Adrenal gland (tissue), 12 donors: ENCODE measurements around the gene ETNK2. TPM values are rescaled to one million over a fixed set of nuclear protein-coding genes. Genes with fewer than 3 reads are reported as not detected.

Experiments
- DNase-seq, 7 donors: peaks; one replicate each; pipeline ENCODE4 v3.0.0-alpha.2; 2019 to 2020
- H3K27ac ChIP-seq, 5 donors: fragments of 200-600 bp; sonication (generic) in 4 of 5; 1 replicate in 3 of 5; 2 replicates in 2 of 5; pipeline versions ENCODE4 v1.5.1 to v1.8.0; 2016 to 2020; ENCODE audit warnings: mild to moderate bottlenecking in 1 of 5
- H3K27me3 ChIP-seq: fragments of 200-600 bp; 2 replicates; pipeline ENCODE4 v1.8.0; 2021
- H3K36me3 ChIP-seq, 2 donors: fragments of 200-600 bp; replicated peaks in 1 of 2; 1 replicate in 1 of 2; 2 replicates in 1 of 2; pipeline versions ENCODE4 v1.5.1 to v1.8.0; 2018 to 2022
- H3K4me1 ChIP-seq, 2 donors: fragments of 200-600 bp; replicated peaks in 1 of 2; 1 replicate in 1 of 2; 2 replicates in 1 of 2; pipeline versions ENCODE4 v1.5.1 to v1.8.0; 2018 to 2021
- H3K4me3 ChIP-seq, 4 donors: fragments of 200-600 bp; sonication (generic) in 3 of 4; one replicate each; pipeline ENCODE4 v1.5.1; 2016 to 2018
- H3K9me3 ChIP-seq, 3 donors: fragments of 200-600 bp; sonication (generic) in 1 of 3; replicated peaks in 1 of 3; 1 replicate in 2 of 3; 2 replicates in 1 of 3; pipeline versions ENCODE4 v1.5.1 to v1.8.0; 2016 to 2021
- CTCF ChIP-seq, 6 experiments: fragments of 450-650 bp in 4 of 6; fragments of 200-600 bp in 2 of 6; sonication (generic) in 1 of 6; IDR thresholded peaks; 1 replicate in 5 of 6; 2 replicates in 1 of 6; pipeline versions ENCODE4 v1.5.1 to v1.8.0; 2016 to 2021; ENCODE audit warnings: antibody characterized with exemption in 6 of 6, mild to moderate bottlenecking in 2 of 6, moderate library complexity in 1 of 6
- POLR2A ChIP-seq, 2 donors: fragments of 450-650 bp; IDR thresholded peaks; one replicate each; pipeline ENCODE4 v1.6.1; 2017; ENCODE audit warnings: antibody characterized with exemption in 2 of 2, mild to moderate bottlenecking in 2 of 2, moderate library complexity in 1 of 2
- WGBS, 4 donors: extraction: QIAGEN DNeasy Blood & Tissue Kit in 2 of 4; methylation state at CpG; one replicate each; pipeline versions ENCODE4 v1.1.5 to v1.1.7; 2013 to 2017; 5-methylcytosine and 5-hydroxymethylcytosine counted together
- intact Hi-C, 2 donors: fragments of 100-400 bp; cut with DNase I; formaldehyde crosslinking; loops; one replicate each; pipeline versions ENCODE4 v1.14.1 to v1.15.0; 2022 to 2023
- polyA plus RNA-seq, 3 donors: library from polyadenylated mRNA; stranded (reverse); fragments of 200-250 nt in 2 of 3; fragments of 350-450 nt in 1 of 3; fragmentation: Illumina TruSeq in 1 of 3; extraction: RNeasy Lipid Tissue Mini Kit (QIAGEN cat#74804) in 1 of 3; gene quantifications; one replicate each; pipeline ENCODE4 v1.2.3, GENCODE V29; 2013 to 2014
- total RNA-seq, 9 donors: library from RNA; depleted of rRNA in 4 of 9; stranded (reverse); fragments of >200 nt in 4 of 9; fragments of 120-200 nt in 1 of 9; fragmentation: NEBNext Ultra II Directional in 1 of 9; extraction: Animal tissue kit (Norgen Biotek cat#: 25700) in 1 of 9; gene quantifications; one replicate each; pipeline versions ENCODE4 v1.1.0 to v1.2.4, GENCODE V29; 2013 to 2023
- donor health status: healthy with polysubstance abuse.
- donor health status: Bipolar disorder and iron deficiency.
- donor health status: DM: yes; HTN: yes; CAD: no.
- donor health status: DM: no; HTN: no; CAD: no.
- donor health status: DM: no; HTN: no; CAD: no.
- donor health status: DM: yes; HTN: yes; CAD: no.

The ETNK2 gene
- total and polyA plus RNA-seq, 12 donors: 3.1 to 78.6 (median 9.3) TPM

GRCh38 chr1:204110894-204111633 lies 40.8 kb downstream of the ETNK2 start:
- no peaks in the 10 kb centered on the region for H3K9me3 ChIP-seq
- H3K4me3 ChIP-seq: no peak overlapping the region
- no peak for DNase-seq
- no peak for TF ChIP-seq CTCF (IDR thresholded peaks at IDR 0.05)
- no peak for TF ChIP-seq POLR2A (IDR thresholded peaks at IDR 0.05)
- no peaks in the 10 kb centered on the region for H3K27me3 ChIP-seq
- WGBS, 4 donors: 87 to 94% (median 90%) methylated on average over 4 to 5 of the region's 5 CpGs
- no peaks in the 10 kb centered on the region for H3K36me3 ChIP-seq
- H3K27ac ChIP-seq: no peak overlapping the region
- H3K4me1 ChIP-seq: peaks cover 13 to 19% of the 10 kb centered on the region in 2 donors
- intact Hi-C loops: no loop called here

- Histone ChIP-seq H3K27ac (peak overlapping the region in 2 of 5 donors; percentile 13 to 34), H3K4me1 (peaks cover 20 to 25% of the 10 kb centered on the region in 2 donors), H3K9me3 (no peaks in the 10 kb centered on the region), H3K4me3 (no peak overlapping the region), H3K27me3 (no peaks in the 10 kb centered on the region), H3K36me3 (no peaks in the 10 kb centered on the region)
- WGBS, 4 donors: 58 to 69% (median 64%) methylated on average over 17 to 21 of the region's 21 CpGs
- intact Hi-C loops: no loop called here
- no peak for DNase-seq
- TF ChIP-seq CTCF (IDR thresholded peaks at IDR 0.05): no peak
- no peak for TF ChIP-seq POLR2A (IDR thresholded peaks at IDR 0.05)
Measured at GRCh38 chr1:204108312-204109141, 43.3 kb downstream of the ETNK2 start.

GRCh38 chr1:204107892-204108291 lies 44.0 kb downstream of the ETNK2 start:
- Histone ChIP-seq H3K36me3 (no peaks in the 10 kb centered on the region), H3K27me3 (no peaks in the 10 kb centered on the region), H3K9me3 (no peaks in the 10 kb centered on the region), H3K4me3 (no peak overlapping the region), H3K27ac (peak overlapping the region in 1 of 5 donors; percentile 34), H3K4me1 (peaks cover 19 to 25% of the 10 kb centered on the region in 2 donors)
- TF ChIP-seq POLR2A (IDR thresholded peaks at IDR 0.05): no peak
- TF ChIP-seq CTCF (IDR thresholded peaks at IDR 0.05): no peak
- intact Hi-C loops: no loop called here
- 85 to 94% (median 92%) methylated on average over 2 of the region's 2 CpGs for WGBS, 4 donors
- DNase-seq: no peak

- Histone ChIP-seq H3K9me3 (no peaks in the 10 kb centered on the region), H3K27ac (no peak overlapping the region), H3K36me3 (no peaks in the 10 kb centered on the region), H3K4me1 (peaks cover 27 to 30% of the 10 kb centered on the region in 2 donors), H3K27me3 (no peaks in the 10 kb centered on the region), H3K4me3 (no peak overlapping the region)
- 83 to 100% (median 98%) methylated on average over 1 of the region's 1 CpG for WGBS, 4 donors
- TF ChIP-seq POLR2A (IDR thresholded peaks at IDR 0.05): no peak
- TF ChIP-seq CTCF (IDR thresholded peaks at IDR 0.05): no peak
- intact Hi-C loops: no loop called here
- DNase-seq: no peak
Measured at GRCh38 chr1:204106825-204107224, 45.0 kb downstream of the ETNK2 start.
